Measurements from ENCODE around the gene SDCBP2.

DNA sequence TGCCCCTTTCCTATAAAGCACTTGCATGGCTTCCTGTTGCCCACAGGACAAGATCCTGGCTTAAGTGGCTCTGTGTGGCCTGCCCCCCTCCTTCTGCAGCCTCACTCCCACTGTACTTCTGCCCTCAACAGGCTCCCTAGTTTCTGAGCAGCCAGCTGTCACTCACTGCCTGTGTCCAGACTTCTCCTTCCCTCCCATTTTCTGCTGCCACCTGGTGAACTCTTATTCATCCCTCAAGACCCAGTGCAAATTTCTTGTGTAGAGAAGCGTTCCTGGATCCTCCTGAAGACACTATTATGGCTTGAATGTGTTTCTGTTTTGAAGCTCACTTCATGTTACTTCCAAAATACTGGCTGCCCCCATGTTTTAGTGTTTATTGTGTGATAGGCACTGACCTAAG is 36.3 kb downstream of the SDCBP2 start:
- TF ChIP-seq SPI1 (IDR thresholded peaks at IDR 0.05; ENCODE audit: low read depth, low read length) (no peak), POLR2A (IDR thresholded peaks at IDR 0.05; ENCODE audit: low read depth, low read length) (no peak), POLR2AphosphoS5 (IDR thresholded peaks at IDR 0.05; ENCODE audit: low read depth, low read length) (no peak), POU2F2 (IDR thresholded peaks at IDR 0.05; ENCODE audit: low read depth, low read length) (no peak), TAF1 (IDR thresholded peaks at IDR 0.05; ENCODE audit: low read depth, low read length) (no peak)
